PC-3 (cell line): Measurements from ENCODE around the gene ACVR1.

Experiments used
- CTCF ChIP-seq: fragments of 300-600 bp; sonication (generic); conservative IDR thresholded peaks from 2 replicates; pipeline ENCODE4 v1.5.1; 2017; ENCODE audit warnings: antibody characterized with exemption, low read depth, mild to moderate bottlenecking, low read length
- EZH2 ChIP-seq: fragments of 300-600 bp; sonication (generic); IDR thresholded peaks from one replicate; pipeline ENCODE4 v1.6.1; 2017; ENCODE audit warnings: antibody characterized with exemption, mild to moderate bottlenecking, low read length; ENCODE audit not compliant: unreplicated experiment

- TF ChIP-seq CTCF (no peak), EZH2 (no peak)
Measured at GRCh38 chr2:157821519-157822131, 54.5 kb downstream of the ACVR1 start.
